Activated CD4-positive, CD25-positive, alpha-beta regulatory T cell treated with anti-CD3 and anti-CD28 coated beads, Interleukin-2, amount 50 U/mL, for 16 hours (primary cell): ENCODE results near the gene RND2.

Experiments used
- DNase-seq: peaks from one replicate; pipeline ENCODE4 v3.0.0-alpha.2; 2020; ENCODE audit warnings: low read depth, low spot score

RND2 gene

GRCh38 chr17:43074869-43075268 is 49.8 kb downstream of the RND2 start:
- no peak for DNase-seq

GRCh38 chr17:43079641-43080302 is 54.7 kb downstream of the RND2 start:
- no peak for DNase-seq
